HS-5 (cell line): ENCODE measurements around the gene PPM1N.
"Not testable (repeated sequence)": the region's sequence is repeated elsewhere in the genome, so short reads cannot be mapped to it uniquely, and the experiment has no call there.

Source experiments
- DNase-seq: peaks from one replicate; pipeline ENCODE4 v3.0.0-alpha.2; 2012; ENCODE audit warnings: low read depth

PPM1N gene

GRCh38 chr19:45508861-45509691 lies 10.8 kb downstream of the PPM1N start:
- DNase-seq = no peak

GRCh38 chr19:45509692-45510015 lies 11.4 kb downstream of the PPM1N start:
- DNase-seq = no peak

GRCh38 chr19:45510352-45510751 lies 12.1 kb downstream of the PPM1N start:
- DNase-seq = not testable (repeated sequence)

GRCh38 chr19:45511074-45511473 lies 12.8 kb downstream of the PPM1N start:
- no peak for DNase-seq

GRCh38 chr19:45512881-45513483 lies 14.7 kb downstream of the PPM1N start:
- DNase-seq = no peak

GRCh38 chr19:45514376-45515051 lies 16.3 kb downstream of the PPM1N start:
- DNase-seq = no peak

GRCh38 chr19:45515081-45515624 lies 16.9 kb downstream of the PPM1N start:
- DNase-seq = no peak

- DNase-seq = no peak
Observed at GRCh38 chr19:45515807-45516401, 17.7 kb downstream of the PPM1N start.

- no peak for DNase-seq
Observed at GRCh38 chr19:45517238-45517637, 19.0 kb downstream of the PPM1N start.

GRCh38 chr19:45517641-45518468 lies 19.6 kb downstream of the PPM1N start:
- DNase-seq = no peak

- DNase-seq = no peak
Observed at GRCh38 chr19:45518469-45518826, 20.2 kb downstream of the PPM1N start.

GRCh38 chr19:45522010-45522941 lies 24.0 kb downstream of the PPM1N start:
- no peak for DNase-seq

- DNase-seq = peak; percentile 53
Observed at GRCh38 chr19:45523642-45524256, 25.5 kb downstream of the PPM1N start.

- DNase-seq = no peak
Observed at GRCh38 chr19:45524575-45525129, 26.4 kb downstream of the PPM1N start.

- DNase-seq = no peak
Observed at GRCh38 chr19:45526143-45526542, 27.9 kb downstream of the PPM1N start.

GRCh38 chr19:45526971-45527370 lies 28.7 kb downstream of the PPM1N start:
- DNase-seq = no peak

GRCh38 chr19:45527731-45528130 lies 29.5 kb downstream of the PPM1N start:
- no peak for DNase-seq

GRCh38 chr19:45528149-45528743 lies 30.0 kb downstream of the PPM1N start:
- DNase-seq = no peak

GRCh38 chr19:45528744-45529419 lies 30.6 kb downstream of the PPM1N start:
- DNase-seq = no peak
